ENCODE results near the gene C2CD2L.

DNA sequence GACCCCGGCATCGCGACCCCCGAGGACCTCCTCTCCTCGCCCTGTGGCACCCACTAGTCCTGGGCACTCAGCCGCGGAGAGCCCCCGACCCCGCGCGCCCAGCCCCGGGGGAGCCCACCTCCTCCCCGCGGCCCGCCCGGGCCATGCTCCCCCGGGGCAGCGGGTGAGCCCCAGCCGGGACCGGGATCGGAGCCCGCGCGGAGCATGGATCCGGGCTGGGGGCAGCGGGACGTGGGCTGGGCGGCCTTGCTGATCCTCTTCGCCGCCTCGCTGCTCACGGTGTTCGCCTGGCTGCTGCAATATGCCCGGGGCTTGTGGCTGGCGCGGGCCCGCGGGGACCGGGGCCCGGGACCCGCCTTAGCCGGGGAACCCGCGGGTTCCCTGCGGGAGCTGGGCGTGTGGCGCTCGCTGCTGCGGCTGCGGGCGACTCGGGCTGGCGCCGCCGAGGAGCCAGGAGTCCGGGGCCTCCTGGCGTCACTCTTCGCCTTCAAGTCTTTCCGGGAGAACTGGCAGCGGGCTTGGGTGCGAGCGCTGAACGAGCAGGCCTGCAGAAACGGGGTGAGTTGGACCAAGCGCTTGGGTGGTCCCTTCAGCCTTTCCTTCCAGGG is 498 bp downstream of the C2CD2L start:
- TF ChIP-seq, protein P1, sequence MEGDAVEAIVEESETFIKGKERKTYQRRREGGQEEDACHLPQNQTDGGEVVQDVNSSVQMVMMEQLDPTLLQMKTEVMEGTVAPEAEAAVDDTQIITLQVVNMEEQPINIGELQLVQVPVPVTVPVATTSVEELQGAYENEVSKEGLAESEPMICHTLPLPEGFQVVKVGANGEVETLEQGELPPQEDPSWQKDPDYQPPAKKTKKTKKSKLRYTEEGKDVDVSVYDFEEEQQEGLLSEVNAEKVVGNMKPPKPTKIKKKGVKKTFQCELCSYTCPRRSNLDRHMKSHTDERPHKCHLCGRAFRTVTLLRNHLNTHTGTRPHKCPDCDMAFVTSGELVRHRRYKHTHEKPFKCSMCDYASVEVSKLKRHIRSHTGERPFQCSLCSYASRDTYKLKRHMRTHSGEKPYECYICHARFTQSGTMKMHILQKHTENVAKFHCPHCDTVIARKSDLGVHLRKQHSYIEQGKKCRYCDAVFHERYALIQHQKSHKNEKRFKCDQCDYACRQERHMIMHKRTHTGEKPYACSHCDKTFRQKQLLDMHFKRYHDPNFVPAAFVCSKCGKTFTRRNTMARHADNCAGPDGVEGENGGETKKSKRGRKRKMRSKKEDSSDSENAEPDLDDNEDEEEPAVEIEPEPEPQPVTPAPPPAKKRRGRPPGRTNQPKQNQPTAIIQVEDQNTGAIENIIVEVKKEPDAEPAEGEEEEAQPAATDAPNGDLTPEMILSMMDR (conservative IDR thresholded peaks at IDR 0.05; ENCODE audit: low read depth, low read length), result no peak
- TF ChIP-seq EZH2phosphoT487 (IDR thresholded peaks at IDR 0.05; ENCODE audit: borderline replicate concordance, low read length) (no peak), EZH2 (IDR thresholded peaks at IDR 0.05; ENCODE audit: low read length, unreplicated experiment) (no peak)

Measured in PC-3 (cell line).